Erythroblast (primary cell): Measurements from ENCODE around the gene IGFBPL1.

Source experiments
- GATA1 ChIP-seq: IDR thresholded peaks from 2 replicates; pipeline ENCODE4 v1.6.1; 2011; ENCODE audit warnings: low read depth, mild to moderate bottlenecking, control low read depth, low read length, moderate library complexity
- POLR2A ChIP-seq: IDR thresholded peaks from 2 replicates; pipeline ENCODE4 v1.6.1; 2011; ENCODE audit warnings: mild to moderate bottlenecking, low read length

- TF ChIP-seq POLR2A (no peak), GATA1 (no peak)
These were observed 10.1 kb upstream of the IGFBPL1 start for GRCh38 chr9:38434365-38434764.
